Activated CD4-positive, CD25-positive, alpha-beta regulatory T cell (primary cell): ENCODE measurements around the gene WDR41.

Experiments
- DNase-seq, 4 experiments: peaks; one replicate each; lab custom pipeline; 2025; lab: John Stamatoyannopoulos, UW

The WDR41 gene

DNA sequence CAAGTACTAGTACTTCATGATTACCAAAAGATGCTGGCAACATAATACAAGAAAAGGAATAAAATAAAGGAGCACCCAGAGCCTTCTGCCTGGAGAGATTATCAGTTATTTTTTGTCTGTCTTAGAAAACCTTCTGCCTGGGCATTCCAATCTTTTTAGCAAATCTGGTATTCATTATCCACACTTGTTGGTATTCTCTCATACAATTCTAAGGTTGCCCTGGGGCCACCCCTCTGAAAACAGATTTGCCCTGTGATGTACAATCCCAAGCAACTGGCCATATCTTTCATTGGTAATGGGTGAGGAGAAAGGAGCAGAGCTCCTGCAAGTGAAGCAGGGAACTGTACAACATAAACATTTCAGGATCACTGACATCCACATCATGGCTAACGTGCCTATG, 47.8 kb downstream of the WDR41 start:
- DNase-seq = no peak

DNA sequence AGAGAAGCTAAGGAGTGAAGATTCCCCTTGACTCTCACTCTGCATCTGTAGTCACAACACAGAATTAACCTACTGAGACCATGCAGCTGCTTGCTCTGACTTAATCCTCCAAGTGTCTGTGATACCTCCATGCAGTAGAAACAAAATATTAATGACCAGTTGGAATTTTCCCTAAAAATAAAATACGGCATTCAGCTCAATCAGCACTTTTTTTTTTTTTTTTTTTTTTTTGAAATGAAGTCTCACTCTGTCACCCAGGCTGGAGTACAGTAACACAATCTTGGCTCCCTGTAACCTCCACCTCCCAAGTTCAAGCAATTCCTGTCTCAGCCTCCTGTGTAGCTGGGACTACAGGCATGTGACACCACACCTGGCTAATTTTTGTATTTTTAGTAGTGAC, 48.4 kb downstream of the WDR41 start:
- DNase-seq = no peak

DNA sequence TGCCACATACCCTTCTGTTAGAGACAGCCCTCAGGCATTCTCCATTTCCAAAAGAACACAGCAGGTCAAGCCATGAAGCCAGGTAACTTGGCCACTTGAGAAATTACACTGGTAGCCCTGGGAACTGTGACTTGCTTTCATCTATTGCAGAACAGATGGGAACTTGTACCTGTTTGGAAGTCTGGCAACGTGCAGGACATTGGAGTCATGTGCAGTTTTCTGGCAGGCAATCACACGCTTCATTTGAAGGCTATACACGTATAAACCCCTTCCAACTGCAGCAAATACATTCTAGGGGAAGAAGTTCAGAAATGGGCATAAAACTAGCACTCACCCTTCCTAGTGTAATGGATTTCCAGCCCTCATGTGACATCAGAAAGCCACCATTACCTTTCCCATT, 54.0 kb downstream of the WDR41 start:
- DNase-seq = no peak

DNA sequence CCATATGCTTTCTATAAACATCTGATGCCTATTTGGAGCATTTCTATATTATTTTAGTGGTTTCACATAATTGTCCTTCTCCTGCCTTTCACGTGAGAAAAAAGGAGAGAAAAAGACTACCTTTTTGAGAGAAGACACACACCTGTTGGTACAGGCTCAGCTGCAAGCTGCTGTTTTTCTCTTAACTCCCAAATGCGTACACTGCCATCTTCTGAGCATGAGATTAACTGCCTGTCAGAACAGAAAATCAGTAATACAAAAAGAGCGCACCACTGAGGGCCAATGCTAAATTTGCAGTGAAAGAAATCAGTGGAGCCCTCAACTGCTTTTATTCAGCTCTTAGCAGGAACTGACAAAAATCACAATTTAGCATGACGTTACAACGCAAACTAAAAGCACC, 54.9 kb downstream of the WDR41 start:
- no peak for DNase-seq

DNA sequence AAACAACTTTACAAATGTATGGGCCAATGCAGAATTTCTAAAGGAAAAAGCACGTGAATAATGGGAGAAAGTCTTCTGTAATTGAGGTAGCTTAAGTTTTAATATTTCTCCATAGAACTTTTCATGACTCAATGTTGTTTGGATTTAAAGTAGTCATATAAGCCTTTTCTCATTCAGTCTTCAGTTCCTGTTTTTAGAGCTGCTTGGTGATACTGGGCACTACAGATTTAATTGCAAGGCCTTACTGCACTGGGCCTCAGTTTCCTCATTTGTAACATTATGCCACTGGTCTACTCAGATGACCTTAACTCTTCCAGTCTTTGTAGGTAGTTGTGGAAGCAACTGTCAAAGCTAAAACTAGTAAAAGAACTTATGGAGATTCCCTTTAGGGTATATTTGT, 60.4 kb downstream of the WDR41 start:
- DNase-seq = no peak

DNA sequence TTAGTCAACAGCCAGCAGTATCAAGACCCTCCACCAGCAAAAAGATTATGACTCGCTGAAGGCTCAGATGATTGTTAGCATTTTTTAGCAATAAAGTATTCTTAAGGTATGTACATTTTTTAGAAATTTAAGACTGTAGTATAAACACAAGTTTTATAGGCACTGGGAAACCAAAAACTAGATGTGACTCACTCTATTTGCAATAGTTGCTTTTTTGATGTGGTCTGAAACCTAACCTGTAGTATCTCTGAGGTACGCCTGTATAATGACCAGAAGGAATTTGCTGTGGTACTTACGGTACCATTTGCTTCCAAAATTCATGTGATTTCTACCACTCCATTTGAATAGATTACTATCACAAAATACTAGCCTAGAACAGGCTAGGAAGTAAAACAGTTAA, 60.8 kb downstream of the WDR41 start:
- no peak for DNase-seq

DNA sequence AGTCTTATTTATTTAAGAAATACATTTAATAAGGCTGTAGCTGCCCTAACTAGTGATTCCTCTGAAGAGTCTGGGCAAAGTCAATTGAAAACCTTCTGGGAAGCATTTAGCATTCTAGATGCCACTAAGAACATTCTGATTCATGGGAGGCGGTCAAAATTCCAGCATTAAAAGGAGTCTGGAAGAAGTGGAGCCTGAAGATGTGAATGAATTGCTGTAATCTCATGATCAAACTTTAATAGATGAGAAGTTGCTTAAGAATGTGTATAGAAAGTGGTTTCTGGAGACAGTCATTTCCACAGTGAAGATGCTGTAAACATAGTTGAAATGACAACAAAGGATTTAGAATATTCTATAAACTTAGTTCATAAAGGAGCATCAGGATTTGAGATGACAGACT, 61.4 kb downstream of the WDR41 start:
- DNase-seq = no peak

DNA sequence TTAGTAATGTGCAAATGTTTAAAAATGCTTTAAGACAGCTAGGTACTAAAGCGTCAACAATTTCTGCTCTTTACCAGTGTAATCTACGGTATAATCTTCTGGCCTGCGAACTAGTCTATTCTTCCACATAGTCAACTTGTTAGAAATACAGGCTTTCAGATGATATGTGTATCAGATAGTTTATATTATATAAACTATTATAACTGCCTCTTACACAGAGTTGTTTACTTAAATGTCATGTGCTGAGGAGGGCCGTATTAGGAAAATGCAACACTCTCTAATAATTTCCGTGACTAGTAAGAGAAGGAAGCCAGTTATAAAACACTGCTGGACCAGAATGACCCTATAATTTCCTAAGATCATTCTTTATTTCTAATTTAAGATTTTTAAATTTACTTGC, 63.6 kb downstream of the WDR41 start:
- DNase-seq = no peak

DNA sequence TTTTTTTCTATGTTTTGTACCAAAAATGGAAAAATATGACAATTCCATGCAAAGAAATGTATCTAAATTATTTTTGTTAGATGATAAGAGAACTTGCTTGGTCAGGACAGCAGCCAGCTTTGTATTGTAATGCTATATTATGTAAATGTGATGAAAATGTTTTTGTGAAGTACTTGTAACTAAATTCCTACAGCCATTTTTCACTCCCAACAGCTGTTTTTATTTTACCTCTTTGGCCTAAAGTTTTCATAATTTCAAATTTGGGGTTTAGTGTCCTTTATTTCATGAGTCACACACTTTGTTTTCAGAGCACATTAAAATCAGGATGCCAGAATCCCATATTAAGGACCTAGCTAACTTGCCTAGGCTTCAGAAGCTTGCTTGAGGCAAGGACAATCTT, 64.1 kb downstream of the WDR41 start:
- DNase-seq = no peak

DNA sequence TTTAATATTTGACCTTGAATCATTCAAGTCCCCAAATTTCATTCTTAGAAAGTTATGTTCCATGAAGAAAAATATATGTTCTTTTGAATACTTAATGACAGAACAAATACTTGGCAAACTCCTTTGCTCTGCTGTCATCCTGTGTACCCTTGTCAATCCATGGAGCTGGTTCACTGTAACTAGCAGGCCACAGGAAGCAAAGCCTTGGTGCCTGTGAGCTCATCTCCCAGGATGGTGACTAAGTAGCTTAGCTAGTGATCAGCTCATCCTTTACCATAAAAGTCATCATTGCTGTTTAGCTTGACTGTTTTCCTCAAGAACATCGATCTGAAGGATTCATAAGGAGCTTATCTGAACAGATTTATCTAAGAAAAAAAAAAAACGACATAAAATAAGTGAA, 65.4 kb downstream of the WDR41 start:
- DNase-seq = no peak

DNA sequence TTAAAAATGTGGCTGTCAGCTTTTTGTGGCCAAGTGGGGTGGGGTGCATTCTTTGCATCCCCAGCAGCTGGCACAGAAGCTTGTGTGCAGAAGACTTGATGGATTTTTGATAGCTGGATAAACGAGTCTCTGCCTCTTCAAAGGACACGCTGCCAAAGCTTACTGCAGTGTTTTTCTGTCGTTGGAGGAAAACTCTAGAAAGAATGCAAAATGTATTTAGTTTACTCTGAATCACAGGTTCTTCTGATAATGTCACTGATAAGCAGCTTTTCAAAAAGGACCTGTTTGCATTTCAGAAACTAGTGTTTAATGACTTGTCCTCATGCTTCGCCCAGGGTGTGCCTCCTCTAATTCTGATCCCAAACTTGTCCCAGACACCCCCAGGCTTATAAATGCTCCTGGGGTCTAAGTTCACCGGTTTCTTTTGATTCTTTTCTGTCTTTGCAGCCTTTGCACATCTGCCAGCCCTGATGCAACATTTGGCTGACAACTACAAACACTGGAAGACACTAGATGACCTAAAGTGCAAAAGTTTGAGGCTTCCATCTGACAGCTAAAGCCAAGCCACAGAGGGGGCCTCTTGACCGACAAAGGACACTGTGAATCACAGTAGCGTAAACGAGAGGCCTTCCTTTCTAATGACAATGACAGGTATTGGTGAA, 66.0 kb downstream of the WDR41 start:
- no peak for DNase-seq

DNA sequence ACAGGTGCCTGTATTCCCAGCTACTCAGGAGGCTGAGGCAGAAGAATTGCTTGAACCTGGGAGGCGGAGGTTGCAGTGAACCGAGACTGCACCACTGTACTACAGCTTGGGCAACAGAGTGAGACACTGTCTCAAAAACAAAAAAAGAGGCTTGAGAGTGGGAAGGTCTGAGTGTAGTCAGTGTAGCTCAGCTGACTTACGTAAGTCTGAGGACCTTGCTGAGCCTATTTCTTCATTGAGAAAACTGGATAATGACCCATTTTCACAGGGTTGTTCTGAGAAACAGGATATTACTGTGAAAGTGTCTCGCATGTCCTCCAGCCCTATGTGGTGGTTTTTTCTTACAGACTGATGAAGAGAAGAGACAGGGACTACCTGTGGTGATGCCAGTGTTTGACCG, 66.7 kb downstream of the WDR41 start:
- DNase-seq = no peak

DNA sequence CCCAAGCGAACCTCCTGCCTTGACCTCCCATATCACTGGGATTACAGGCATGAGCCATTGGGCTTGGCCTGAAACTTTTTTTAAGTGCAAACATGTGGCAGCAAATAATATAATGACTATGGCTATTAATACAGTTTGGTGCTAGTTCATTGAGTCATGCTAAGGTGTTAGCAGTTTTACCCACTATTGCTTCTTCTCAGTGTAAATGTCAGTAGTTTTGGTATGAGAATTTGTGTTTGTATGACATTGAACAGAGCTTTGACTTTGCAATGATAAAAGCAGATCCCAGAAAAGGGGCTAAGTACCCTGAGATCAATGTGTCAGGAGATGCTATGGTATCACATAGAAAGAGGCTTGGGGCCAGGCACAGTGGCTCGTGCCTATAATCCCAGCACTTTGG, 67.2 kb downstream of the WDR41 start:
- no peak for DNase-seq

DNA sequence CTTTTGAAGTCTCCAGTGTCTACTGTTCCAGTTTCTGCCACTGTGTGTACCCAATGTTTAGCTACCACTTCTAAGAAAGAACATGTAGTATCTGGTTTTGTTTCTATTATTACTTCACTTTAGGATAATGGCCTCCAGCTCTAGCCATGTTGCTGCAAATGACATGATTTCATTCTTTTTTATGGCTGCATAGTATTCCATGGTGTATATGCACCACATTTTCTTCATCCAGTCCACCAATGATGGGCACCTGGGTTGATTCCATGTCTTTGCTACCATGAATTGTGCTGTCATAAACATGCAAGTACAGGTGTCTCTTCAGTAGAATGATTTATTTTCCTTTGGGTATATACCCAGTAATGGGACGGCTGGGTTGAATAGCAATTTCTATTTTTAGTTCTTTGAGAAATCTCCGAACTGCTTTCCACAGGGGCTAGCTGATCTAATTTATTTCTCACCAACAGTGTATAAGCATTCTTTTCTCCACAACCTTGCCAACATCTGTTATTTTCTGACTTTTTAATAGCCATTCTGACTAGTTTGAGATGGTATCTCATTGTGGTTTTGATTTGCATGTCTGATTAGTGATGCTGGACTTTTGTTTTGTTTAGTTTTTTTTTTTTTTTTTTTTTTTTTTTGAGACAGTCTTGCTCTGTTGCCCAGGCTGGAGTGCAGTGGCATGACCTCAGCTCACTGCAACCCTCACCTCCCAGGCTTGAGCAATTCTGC, 68.9 kb downstream of the WDR41 start:
- no peak for DNase-seq

DNA sequence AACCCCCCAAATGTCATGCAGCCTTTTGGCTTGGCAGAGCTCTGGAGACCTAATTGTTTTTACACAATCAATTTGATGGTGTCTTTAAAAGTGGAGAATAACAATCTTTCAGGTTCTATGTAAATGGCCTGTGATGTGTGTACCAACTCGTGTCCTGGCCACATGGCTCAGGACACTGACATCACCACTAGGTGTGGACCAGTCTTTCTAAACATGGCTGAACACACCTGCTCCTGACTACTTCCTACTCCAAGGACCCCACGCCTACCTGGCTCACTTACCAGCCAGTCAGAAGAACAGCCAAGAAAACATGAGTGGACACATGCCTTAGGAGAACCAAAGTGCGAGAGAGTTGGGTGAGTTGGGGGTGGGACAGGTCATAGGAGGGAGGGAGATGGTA, 71.2 kb downstream of the WDR41 start:
- no peak for DNase-seq

DNA sequence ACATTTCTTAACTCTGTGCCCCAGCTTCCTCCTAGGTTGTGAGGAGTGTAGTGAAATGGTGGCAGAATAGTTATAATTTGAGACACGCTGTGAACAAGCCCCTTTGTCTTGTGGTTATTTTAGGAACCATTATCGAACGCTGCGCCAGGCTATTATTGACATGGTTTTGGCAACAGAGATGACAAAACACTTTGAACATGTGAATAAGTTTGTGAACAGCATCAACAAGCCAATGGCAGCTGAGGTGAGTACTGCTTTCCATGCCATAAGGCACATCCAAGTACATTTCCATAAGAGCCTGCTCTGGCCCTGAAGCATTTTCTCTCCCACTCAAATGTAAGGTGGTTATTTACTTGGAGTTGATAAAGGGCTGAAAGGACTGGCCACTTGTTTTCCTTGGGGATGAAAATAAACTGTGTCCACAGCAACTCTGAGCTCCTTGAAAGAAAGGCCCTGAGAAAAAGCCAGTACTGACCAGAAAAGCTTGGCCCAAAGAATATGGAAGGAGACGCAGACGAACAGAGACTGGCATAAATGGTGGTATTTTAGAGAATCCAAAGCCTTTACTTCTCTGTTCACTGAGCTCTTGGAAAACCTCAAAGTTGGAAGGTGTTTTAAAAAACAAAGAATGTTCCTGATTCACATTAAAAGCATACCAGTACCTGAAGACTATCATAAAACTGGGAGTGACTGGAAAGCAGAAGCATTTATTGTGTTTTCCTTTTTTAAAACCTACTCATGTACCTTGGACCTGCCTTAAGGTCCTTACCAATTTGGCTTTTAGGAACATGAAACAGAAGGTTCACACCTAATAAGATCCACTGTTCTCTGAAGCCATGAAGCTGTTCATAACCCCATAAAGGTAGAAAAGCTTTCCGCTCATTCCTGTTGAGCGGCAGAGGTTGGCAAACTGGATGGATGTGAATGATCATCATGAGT, 72.2 kb downstream of the WDR41 start:
- no peak for DNase-seq

DNA sequence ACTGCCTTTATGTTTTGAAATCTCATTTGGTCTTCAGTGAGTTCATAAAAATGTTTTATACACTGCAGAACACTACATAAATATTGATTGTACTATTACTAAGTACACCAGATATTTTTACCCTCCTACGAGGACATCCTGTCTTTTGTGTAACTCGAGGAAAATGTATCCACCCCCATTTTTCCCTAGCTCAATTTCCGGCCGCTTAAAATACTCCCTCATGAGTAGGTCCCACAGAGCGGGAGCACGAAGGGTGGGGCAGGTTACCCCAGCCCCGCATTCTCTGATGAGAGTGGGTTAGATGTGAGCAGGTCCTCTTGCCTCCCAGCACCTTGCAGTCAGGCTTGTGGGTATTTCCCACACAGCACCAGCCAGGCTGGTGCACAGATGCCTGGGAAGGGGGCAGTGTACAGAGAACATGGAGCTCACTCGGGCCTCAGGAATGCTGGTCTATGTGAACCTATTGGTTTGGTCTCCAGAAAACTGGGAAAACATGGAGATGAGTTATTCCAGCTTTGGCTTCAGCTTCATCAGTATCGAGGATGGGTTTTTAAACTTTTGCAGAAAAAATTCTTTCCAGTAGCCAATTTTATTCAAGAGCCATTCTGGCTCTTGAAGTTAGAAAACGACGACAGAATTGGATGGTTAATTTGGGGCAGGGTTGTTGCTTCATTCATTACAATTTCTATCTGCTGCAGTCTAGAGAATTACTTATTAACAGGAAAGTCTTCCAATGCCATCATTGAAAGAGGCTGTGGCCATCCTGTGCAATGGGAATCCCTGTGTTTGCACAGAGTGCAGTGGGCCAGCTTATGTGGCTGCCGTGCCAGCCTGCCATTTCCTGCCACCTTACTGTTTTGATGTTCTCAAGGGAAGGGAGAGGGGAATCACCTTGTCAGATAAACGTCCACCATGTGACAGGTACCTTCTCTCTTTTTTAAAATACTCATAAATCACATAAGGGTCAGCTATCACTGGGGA, 73.2 kb downstream of the WDR41 start:
- no peak for DNase-seq

DNA sequence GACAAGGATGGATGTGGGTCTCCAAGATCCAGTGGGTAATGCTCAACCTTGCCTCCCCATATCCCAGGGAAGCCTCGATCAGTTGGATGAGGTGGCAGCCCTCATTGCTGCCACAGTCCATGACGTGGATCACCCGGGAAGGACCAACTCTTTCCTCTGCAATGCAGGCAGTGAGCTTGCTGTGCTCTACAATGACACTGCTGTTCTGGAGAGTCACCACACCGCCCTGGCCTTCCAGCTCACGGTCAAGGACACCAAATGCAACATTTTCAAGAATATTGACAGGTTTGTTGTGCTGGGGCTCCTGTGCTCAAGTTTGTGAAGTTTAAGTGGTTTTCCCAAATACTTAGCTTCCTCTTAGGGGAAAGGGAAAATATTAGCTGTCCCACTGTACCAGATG, 74.0 kb downstream of the WDR41 start:
- no peak for DNase-seq

DNA sequence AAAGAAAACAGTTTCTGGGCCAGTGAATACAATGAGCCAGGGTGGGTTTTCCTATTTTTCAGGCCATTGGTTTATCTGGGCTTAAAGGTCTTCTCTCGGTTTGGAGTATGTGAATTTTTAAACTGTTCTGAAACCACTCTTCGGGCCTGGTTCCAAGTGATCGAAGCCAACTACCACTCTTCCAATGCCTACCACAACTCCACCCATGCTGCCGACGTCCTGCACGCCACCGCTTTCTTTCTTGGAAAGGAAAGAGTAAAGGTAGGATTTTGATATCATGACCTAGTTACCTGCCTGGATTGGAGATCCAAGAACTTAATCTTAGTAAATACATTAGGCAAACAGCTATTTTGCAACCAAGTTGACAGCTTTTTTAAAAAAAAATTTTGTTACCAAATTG, 79.1 kb downstream of the WDR41 start:
- DNase-seq = no peak

DNA sequence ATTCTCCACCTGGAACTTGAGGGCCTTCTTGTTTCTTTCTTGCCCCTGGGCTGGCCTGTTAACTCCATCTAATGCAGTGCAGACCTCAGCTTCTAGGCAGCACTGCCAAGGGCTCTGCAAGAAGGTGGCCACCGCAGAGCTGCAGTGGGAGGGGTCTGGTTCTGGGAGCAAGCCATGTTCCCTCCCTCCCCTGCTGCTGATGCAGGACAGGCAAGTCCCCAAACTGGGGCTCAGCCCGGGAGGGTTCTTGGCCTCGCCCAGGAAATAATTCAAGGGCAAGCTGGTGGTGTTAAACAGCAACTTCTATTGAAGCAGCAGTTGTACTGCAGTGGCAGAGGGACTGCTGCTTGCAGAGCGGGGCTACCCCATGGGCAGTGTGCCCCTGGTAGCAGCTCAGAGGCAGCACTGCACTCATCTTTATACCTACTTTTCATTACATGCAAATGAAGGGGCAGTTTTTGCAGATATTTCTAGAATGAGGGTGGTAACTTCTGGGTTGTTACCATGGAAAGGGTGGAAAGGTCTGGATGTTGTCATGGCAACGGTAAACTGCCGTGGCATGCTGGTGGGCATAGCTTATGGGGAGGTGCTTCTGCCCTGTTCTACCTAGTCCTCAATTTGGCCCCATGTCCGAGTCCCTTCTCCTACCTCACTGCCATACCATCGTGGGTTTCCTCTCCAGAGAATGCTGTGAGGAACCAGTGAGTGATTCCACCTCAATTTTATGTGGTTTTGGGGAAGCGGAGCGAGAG, 82.1 kb downstream of the WDR41 start:
- no peak for DNase-seq

DNA sequence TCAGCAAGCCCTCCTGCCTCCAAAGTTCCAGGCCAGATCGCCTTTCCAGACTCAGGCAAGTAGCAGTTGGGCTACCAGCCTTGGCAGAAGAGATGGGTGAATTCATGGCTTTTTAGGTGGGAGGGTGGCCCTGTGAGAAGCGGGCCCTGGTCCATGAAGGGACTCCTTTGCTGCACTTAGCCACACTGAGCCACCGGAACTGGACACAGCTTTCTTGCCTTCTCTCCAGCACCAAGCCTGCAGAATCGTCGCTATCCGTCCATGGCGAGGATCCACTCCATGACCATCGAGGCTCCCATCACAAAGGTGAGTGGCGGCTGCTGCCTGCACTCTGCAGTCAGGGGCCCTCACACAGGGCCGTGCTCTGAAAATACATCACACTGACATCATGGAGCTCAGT, 85.0 kb downstream of the WDR41 start:
- no peak for DNase-seq
